Liver (tissue), 9 donors: ENCODE results near the gene USP24. TPM values are rescaled to one million over a fixed set of nuclear protein-coding genes. Genes with fewer than 3 reads are reported as not detected.

ENCODE experiments used
- DNase-seq: peaks from one replicate; pipeline ENCODE4 v3.0.0-alpha.2; 2017; ENCODE audit warnings: low spot score
- H3K27ac ChIP-seq, 2 donors: one replicate each; pipeline ENCODE4 v1.7.0; 2013; ENCODE audit warnings: inconsistent platforms in 2 of 2, low read length in 2 of 2, control low read depth in 1 of 2, low read depth in 1 of 2, mild to moderate bottlenecking in 1 of 2
- H3K27me3 ChIP-seq, 4 donors: one replicate each; pipeline versions ENCODE4 v1.6.1 to v1.7.0; 2013; ENCODE audit warnings: low read length in 3 of 4, inconsistent platforms in 1 of 4, mild to moderate bottlenecking in 1 of 4, moderate library complexity in 1 of 4; ENCODE audit not compliant: control insufficient read depth in 4 of 4, insufficient read depth in 4 of 4
- H3K36me3 ChIP-seq, 4 donors: one replicate each; pipeline versions ENCODE4 v1.6.1 to v1.7.0; 2013; ENCODE audit warnings: low read length in 3 of 4, mild to moderate bottlenecking in 3 of 4, low read depth in 1 of 4, moderate library complexity in 1 of 4; ENCODE audit not compliant: control insufficient read depth in 4 of 4, insufficient read depth in 3 of 4
- H3K4me1 ChIP-seq, 4 donors: one replicate each; pipeline versions ENCODE4 v1.6.1 to v1.7.0; 2013; ENCODE audit warnings: low read length in 3 of 4, mild to moderate bottlenecking in 3 of 4, moderate library complexity in 1 of 4; ENCODE audit not compliant: control insufficient read depth in 4 of 4, insufficient read depth in 4 of 4
- H3K4me3 ChIP-seq, 3 donors: one replicate each; pipeline versions ENCODE4 v1.6.1 to v1.7.0; 2013; ENCODE audit warnings: low read length in 3 of 3, control low read depth in 1 of 3, low read depth in 1 of 3, mild to moderate bottlenecking in 1 of 3
- H3K9ac ChIP-seq, 2 donors: one replicate each; pipeline ENCODE4 v1.7.0; 2013; ENCODE audit warnings: low read length in 2 of 2, mild to moderate bottlenecking in 2 of 2, moderate library complexity in 2 of 2, control low read depth in 1 of 2, low read depth in 1 of 2
- H3K9me3 ChIP-seq, 4 donors: one replicate each; pipeline versions ENCODE4 v1.6.1 to v1.7.0; 2013; ENCODE audit warnings: low read length in 3 of 4; ENCODE audit not compliant: control insufficient read depth in 4 of 4
- EGR1 ChIP-seq, 2 donors: IDR thresholded peaks; 2 replicates each; pipeline ENCODE4 v1.6.1; 2016 to 2018; ENCODE audit warnings: antibody characterized with exemption in 2 of 2, low read depth in 2 of 2
- FOXA1 ChIP-seq: IDR thresholded peaks from 2 replicates; pipeline ENCODE4 v1.6.1; 2016; ENCODE audit warnings: antibody characterized with exemption
- FOXA2 ChIP-seq: IDR thresholded peaks from 2 replicates; pipeline ENCODE4 v1.6.1; 2016; ENCODE audit warnings: antibody characterized with exemption
- GABPA ChIP-seq, 2 donors: IDR thresholded peaks in 1 of 2; conservative IDR thresholded peaks in 1 of 2; 2 replicates each; pipeline ENCODE4 v1.6.1; 2016; ENCODE audit warnings: antibody characterized with exemption in 2 of 2, mild to moderate bottlenecking in 1 of 2, moderate library complexity in 1 of 2
- HNF4A ChIP-seq, 2 donors: conservative IDR thresholded peaks; 2 replicates each; pipeline ENCODE4 v1.6.1; 2016; ENCODE audit warnings: antibody characterized with exemption in 2 of 2, mild to moderate bottlenecking in 2 of 2
- HNF4G ChIP-seq: IDR thresholded peaks from 2 replicates; pipeline ENCODE4 v1.6.1; 2016; ENCODE audit warnings: antibody characterized with exemption
- JUND ChIP-seq, 2 donors: IDR thresholded peaks; 2 replicates each; pipeline ENCODE4 v1.6.1; 2016; ENCODE audit warnings: antibody characterized with exemption in 2 of 2
- NR2F2 ChIP-seq: IDR thresholded peaks from 2 replicates; pipeline ENCODE4 v1.6.1; 2016; ENCODE audit warnings: antibody characterized with exemption
- RAD21 ChIP-seq, 2 donors: IDR thresholded peaks; 2 replicates each; pipeline ENCODE4 v1.6.1; 2016; ENCODE audit warnings: antibody characterized with exemption in 2 of 2, mild to moderate bottlenecking in 2 of 2
- RXRA ChIP-seq, 2 donors: IDR thresholded peaks; 2 replicates each; pipeline ENCODE4 v1.6.1; 2017 to 2018; ENCODE audit warnings: antibody characterized with exemption in 2 of 2, mild to moderate bottlenecking in 1 of 2
- TAF1 ChIP-seq: conservative IDR thresholded peaks from 2 replicates; pipeline ENCODE4 v1.6.1; 2016; ENCODE audit warnings: antibody characterized with exemption, mild to moderate bottlenecking
- YY1 ChIP-seq: IDR thresholded peaks from 2 replicates; pipeline ENCODE4 v1.6.1; 2016; ENCODE audit warnings: antibody characterized with exemption, mild to moderate bottlenecking
- WGBS: extraction: QIAGEN DNeasy Blood & Tissue Kit; methylation state at CpG from one replicate; pipeline ENCODE4 v1.1.7; 2013; 5-methylcytosine and 5-hydroxymethylcytosine counted together
- polyA plus RNA-seq, 2 donors: library from polyadenylated mRNA; stranded (reverse) in 1 of 2; unstranded in 1 of 2; fragments of 200-250 nt in 1 of 2; fragments of >200 nt in 1 of 2; fragmentation: Nextera tagmentation in 1 of 2; extraction: Ambion mirVana in 1 of 2; gene quantifications; one replicate each; pipeline versions ENCODE4 v1.2.1 to v1.2.3, GENCODE V29; 2013 to 2015
- total RNA-seq, 2 donors: library from RNA; depleted of rRNA; stranded (reverse); fragments of >200 nt; gene quantifications; one replicate each; pipeline ENCODE4 v1.2.3, GENCODE V29; 2014
- TF ChIP-seq, protein P1 (sequence below): IDR thresholded peaks from 2 replicates; pipeline ENCODE4 v1.6.1; 2016; ENCODE audit warnings: antibody characterized with exemption
- TF ChIP-seq, protein P2 (sequence below): IDR thresholded peaks from 2 replicates; pipeline ENCODE4 v1.6.1; 2016; ENCODE audit warnings: antibody characterized with exemption
- TF ChIP-seq, protein P3 (sequence below): IDR thresholded peaks from 2 replicates; pipeline ENCODE4 v1.6.1; 2016; ENCODE audit warnings: antibody characterized with exemption, mild to moderate bottlenecking
- TF ChIP-seq, protein P4 (sequence below): fragments of 150-350 bp; IDR thresholded peaks from 2 replicates; pipeline ENCODE4 v1.5.1; 2017; ENCODE audit warnings: improper control_type of control experiment, low read depth, low read length; ENCODE audit not compliant: missing input control
- donor health status: healthy.
- donor health status: healthy.
- donor health status: healthy.
- donor health status: healthy.
- donor health status: healthy.

USP24 gene
- total and polyA plus RNA-seq, 4 donors = 7.0 to 75.8 (median 20.3) TPM

DNA sequence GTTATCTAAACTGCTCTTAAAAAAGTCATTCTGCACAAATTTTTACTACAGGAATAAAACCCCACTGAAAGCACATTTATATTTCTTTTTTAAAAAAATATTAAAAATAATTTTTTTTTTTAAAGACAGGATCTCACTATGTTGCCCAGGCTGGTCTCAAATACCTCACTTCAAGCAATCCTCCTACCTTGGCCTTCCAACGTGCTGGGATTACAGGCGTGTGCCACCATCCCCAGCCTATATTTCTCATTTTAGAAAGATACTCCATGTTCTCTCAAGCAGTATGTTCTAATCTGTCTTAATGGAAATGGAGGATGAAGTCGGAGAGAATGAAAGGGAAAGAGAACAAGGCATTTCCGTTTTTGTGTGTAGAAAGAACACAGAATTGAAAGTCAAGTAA lies 17.1 kb downstream of the USP24 start:
- Histone ChIP-seq H3K9me3 (no peaks in the 10 kb centered on the region), H3K27ac (no peak overlapping the region), H3K4me1 (peaks cover 0 to 2% (median under 1%) of the 10 kb centered on the region in 4 donors), H3K36me3 (no peaks in the 10 kb centered on the region), H3K27me3 (no peaks in the 10 kb centered on the region), H3K4me3 (no peak overlapping the region), H3K9ac (no peak overlapping the region)
- TF ChIP-seq FOXA1 = no peak
- no peak for TF ChIP-seq HNF4A (conservative IDR thresholded peaks at IDR 0.05)
- TF ChIP-seq, protein P1, sequence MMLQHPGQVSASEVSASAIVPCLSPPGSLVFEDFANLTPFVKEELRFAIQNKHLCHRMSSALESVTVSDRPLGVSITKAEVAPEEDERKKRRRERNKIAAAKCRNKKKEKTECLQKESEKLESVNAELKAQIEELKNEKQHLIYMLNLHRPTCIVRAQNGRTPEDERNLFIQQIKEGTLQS = no peak
- TF ChIP-seq TAF1 = no peak
- TF ChIP-seq EGR1 (IDR thresholded peaks at IDR 0.05; ENCODE audit: low read depth in 2 of 2) = no peak
- TF ChIP-seq NR2F2 = no peak
- no peak for DNase-seq
- 94% methylated on average over 4 of the region's 4 CpGs for WGBS

DNA sequence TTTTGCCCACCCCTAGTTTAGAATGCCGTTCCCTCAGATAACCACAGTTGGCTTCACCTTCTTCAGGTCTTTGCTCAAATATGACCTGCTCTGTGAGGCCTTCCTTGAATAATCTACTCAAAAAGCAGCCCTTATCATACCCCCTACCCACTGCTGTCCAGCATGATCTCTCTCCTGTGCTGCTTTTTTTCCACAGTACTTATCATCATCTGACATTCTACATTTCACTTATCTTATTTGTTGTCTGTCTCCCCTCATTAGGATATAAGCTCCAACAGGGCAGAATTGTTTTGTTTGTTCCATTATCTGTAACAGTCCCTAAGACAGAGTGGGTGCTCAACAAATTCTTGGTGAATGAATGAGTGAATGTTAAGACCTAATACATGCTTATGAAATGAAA lies 18.1 kb downstream of the USP24 start:
- 87% methylated on average over 1 of the region's 1 CpG for WGBS

DNA sequence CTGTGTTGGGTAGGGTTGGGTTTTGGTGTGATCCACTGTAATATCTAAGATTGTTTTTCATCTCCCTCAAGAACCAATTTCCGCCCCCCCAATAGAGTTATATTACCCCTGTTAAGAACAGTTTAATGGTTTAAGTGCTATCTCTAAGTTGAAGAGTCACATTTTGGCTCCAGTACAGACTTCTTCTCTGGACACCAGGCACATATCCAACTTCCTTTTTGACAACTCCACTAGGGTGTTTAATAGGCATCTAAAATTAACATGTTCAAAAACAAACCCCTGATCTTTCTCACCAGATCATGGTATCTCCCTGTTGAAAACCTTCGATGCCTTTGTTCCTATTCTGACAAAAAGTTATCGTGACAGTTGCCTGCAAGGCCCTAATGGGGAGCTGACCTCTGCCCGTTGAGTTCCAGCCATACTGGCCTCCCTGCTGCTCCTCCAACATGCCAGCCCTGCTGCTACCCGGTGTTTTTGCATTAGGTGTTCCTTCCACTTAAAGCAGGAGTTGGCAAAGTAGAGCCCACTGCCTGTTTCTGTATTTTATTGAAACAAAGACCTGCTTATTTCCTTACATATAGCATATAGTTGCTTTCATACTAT lies 18.6 kb downstream of the USP24 start:
- Histone ChIP-seq H3K27me3 (no peaks in the 10 kb centered on the region), H3K9me3 (no peaks in the 10 kb centered on the region), H3K36me3 (no peaks in the 10 kb centered on the region), H3K9ac (no peak overlapping the region), H3K4me3 (no peak overlapping the region), H3K4me1 (peaks cover 0 to 2% (median under 1%) of the 10 kb centered on the region in 4 donors), H3K27ac (no peak overlapping the region)
- 83% methylated on average over 5 of the region's 5 CpGs for WGBS
- TF ChIP-seq HNF4G (no peak), NR2F2 (no peak), YY1 (no peak), RXRA (IDR thresholded peaks at IDR 0.05) (no peak), JUND (IDR thresholded peaks at IDR 0.05) (no peak), HNF4A (conservative IDR thresholded peaks at IDR 0.05) (no peak), GABPA (IDR thresholded peaks at IDR 0.05 in 1 of 2, conservative IDR thresholded peaks at IDR 0.05 in 1 of 2) (no peak), RAD21 (IDR thresholded peaks at IDR 0.05) (no peak), FOXA2 (no peak), TAF1 (no peak), FOXA1 (no peak), EGR1 (IDR thresholded peaks at IDR 0.05; ENCODE audit: low read depth in 2 of 2) (no peak)
- TF ChIP-seq, protein P1 = no peak
- TF ChIP-seq, protein P2, sequence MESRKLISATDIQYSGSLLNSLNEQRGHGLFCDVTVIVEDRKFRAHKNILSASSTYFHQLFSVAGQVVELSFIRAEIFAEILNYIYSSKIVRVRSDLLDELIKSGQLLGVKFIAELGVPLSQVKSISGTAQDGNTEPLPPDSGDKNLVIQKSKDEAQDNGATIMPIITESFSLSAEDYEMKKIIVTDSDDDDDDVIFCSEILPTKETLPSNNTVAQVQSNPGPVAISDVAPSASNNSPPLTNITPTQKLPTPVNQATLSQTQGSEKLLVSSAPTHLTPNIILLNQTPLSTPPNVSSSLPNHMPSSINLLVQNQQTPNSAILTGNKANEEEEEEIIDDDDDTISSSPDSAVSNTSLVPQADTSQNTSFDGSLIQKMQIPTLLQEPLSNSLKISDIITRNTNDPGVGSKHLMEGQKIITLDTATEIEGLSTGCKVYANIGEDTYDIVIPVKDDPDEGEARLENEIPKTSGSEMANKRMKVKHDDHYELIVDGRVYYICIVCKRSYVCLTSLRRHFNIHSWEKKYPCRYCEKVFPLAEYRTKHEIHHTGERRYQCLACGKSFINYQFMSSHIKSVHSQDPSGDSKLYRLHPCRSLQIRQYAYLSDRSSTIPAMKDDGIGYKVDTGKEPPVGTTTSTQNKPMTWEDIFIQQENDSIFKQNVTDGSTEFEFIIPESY = no peak
- TF ChIP-seq, protein P3, sequence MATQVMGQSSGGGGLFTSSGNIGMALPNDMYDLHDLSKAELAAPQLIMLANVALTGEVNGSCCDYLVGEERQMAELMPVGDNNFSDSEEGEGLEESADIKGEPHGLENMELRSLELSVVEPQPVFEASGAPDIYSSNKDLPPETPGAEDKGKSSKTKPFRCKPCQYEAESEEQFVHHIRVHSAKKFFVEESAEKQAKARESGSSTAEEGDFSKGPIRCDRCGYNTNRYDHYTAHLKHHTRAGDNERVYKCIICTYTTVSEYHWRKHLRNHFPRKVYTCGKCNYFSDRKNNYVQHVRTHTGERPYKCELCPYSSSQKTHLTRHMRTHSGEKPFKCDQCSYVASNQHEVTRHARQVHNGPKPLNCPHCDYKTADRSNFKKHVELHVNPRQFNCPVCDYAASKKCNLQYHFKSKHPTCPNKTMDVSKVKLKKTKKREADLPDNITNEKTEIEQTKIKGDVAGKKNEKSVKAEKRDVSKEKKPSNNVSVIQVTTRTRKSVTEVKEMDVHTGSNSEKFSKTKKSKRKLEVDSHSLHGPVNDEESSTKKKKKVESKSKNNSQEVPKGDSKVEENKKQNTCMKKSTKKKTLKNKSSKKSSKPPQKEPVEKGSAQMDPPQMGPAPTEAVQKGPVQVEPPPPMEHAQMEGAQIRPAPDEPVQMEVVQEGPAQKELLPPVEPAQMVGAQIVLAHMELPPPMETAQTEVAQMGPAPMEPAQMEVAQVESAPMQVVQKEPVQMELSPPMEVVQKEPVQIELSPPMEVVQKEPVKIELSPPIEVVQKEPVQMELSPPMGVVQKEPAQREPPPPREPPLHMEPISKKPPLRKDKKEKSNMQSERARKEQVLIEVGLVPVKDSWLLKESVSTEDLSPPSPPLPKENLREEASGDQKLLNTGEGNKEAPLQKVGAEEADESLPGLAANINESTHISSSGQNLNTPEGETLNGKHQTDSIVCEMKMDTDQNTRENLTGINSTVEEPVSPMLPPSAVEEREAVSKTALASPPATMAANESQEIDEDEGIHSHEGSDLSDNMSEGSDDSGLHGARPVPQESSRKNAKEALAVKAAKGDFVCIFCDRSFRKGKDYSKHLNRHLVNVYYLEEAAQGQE = no peak
- TF ChIP-seq, protein P4, sequence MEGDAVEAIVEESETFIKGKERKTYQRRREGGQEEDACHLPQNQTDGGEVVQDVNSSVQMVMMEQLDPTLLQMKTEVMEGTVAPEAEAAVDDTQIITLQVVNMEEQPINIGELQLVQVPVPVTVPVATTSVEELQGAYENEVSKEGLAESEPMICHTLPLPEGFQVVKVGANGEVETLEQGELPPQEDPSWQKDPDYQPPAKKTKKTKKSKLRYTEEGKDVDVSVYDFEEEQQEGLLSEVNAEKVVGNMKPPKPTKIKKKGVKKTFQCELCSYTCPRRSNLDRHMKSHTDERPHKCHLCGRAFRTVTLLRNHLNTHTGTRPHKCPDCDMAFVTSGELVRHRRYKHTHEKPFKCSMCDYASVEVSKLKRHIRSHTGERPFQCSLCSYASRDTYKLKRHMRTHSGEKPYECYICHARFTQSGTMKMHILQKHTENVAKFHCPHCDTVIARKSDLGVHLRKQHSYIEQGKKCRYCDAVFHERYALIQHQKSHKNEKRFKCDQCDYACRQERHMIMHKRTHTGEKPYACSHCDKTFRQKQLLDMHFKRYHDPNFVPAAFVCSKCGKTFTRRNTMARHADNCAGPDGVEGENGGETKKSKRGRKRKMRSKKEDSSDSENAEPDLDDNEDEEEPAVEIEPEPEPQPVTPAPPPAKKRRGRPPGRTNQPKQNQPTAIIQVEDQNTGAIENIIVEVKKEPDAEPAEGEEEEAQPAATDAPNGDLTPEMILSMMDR = no peak
- DNase-seq = no peak

More for the DNA sequence above, 18.1 kb downstream of the USP24 start:
- no peak overlapping the region for H3K9ac ChIP-seq
- peaks cover 0 to 2% (median under 1%) of the 10 kb centered on the region in 4 donors for H3K4me1 ChIP-seq
- H3K27me3 ChIP-seq = no peaks in the 10 kb centered on the region
- no peaks in the 10 kb centered on the region for H3K36me3 ChIP-seq
- H3K9me3 ChIP-seq = no peaks in the 10 kb centered on the region
- H3K4me3 ChIP-seq = no peak overlapping the region
- no peak for TF ChIP-seq FOXA2
- H3K27ac ChIP-seq = no peak overlapping the region
- DNase-seq = no peak
